Heart left ventricle (tissue), 13 donors: Measurements from ENCODE around the gene TCF7L2.

Experiments
- CTCF ChIP-seq, 12 donors: fragments of 200-600 bp; sonication (generic) in 4 of 12; IDR thresholded peaks; one replicate each; pipeline versions ENCODE4 v1.5.0 to v1.8.0; 2018 to 2022; ENCODE audit warnings: antibody characterized with exemption in 12 of 12, mild to moderate bottlenecking in 5 of 12
- POLR2A ChIP-seq, 2 donors: fragments of 450-650 bp; IDR thresholded peaks; one replicate each; pipeline ENCODE4 v1.6.1; 2017; ENCODE audit warnings: antibody characterized with exemption in 2 of 2, mild to moderate bottlenecking in 2 of 2, moderate library complexity in 2 of 2
- donor health status: ischemic (EF 13 %, LVEDD 7.1; RV severe dilation, severe dysfunction).
- donor health status: DM: no; HTN: yes; CAD: no.
- donor health status: DM: no; HTN: no; CAD: no.
- donor health status: ischemic (EF 25% LVEDD 6.9; RV normal size, moderate dysfunction).
- donor health status: ischemic (EF 25% LVEDD 5.7; RV mildly dilated, moderate dysfunction).
- donor health status: ischemic (EF 35%, LVEDD 5.7; RV mildly dilated, moderate dysfunction).
- donor health status: nonischemic (EF 11% LVEDD 7.7; RV severe dilation, severe dysfunction).
- donor health status: DM: yes; HTN: yes; CAD: no.
- donor health status: PGD.
- donor health status: ischemic (EF 29% LVEDD 5.4; RV normal size, mild dysfunction).
- donor health status: nonischemic (EF 23%, LVEDD 6.1; RV moderate dilation, normal function).

DNA sequence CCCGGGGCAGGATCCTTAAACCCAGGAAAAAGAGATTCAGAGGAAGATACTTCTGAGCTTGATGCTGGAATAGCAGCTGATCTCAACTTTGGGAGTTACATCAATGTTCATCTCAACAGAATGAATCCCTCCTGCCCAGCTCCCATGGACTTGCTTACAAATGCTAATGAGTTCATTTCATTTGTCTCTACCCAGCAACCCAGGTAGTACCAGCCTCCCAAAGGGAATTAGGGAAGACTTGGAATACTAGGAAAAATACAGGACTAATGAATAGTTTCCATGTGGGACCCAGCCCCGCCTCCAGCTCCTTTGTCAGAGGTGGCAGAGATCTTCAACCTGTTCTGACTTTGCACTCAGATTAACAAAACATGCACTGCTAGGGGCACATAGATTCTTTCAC, 22.1 kb upstream of the TCF7L2 start:
- TF ChIP-seq POLR2A (IDR thresholded peaks at IDR 0.05) (no peak), CTCF (IDR thresholded peaks at IDR 0.05) (no peak)
